GM21526 (cell line): Measurements from ENCODE around the gene WDR5.

Experiments used
- ATAC-seq: cut with Tn5 transposase; IDR thresholded peaks from one replicate; pipeline ENCODE4 v1.9.1; 2021; ENCODE audit warnings: moderate library complexity; ENCODE audit not compliant: unreplicated experiment, low FRiP score

Gene WDR5

GRCh38 chr9:134204991-134205578 lies 69.2 kb downstream of the WDR5 start:
- ATAC-seq: no peak

DNA sequence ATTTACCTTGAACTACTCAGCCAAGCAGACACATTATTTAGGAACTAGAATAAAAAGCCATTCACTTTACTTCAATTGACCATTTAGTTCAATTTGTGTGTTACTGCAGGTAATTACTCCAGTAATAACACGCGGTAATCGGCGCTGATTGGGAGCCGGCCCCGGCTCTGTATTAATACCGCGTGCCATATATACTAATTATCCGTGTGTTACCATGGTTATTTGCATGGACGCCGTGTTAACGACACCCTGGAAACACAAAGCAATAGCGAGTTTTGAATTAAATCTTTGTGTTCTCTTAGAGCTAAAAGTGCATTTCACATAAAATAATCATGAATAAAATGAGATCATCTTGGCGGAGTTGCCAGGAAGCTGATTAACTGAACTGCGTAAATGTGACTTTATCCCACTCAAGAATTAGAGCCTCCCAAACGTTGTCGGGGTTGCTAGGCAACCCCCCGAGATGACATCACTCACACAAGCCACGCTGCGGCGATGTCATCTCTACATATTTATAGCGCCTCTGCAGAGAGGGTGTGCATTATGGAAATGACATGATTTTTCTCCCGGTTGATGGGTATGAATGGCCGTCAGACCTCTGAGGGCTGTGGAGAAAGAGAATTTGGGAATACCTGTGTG lies 69.9 kb downstream of the WDR5 start:
- no peak for ATAC-seq

DNA sequence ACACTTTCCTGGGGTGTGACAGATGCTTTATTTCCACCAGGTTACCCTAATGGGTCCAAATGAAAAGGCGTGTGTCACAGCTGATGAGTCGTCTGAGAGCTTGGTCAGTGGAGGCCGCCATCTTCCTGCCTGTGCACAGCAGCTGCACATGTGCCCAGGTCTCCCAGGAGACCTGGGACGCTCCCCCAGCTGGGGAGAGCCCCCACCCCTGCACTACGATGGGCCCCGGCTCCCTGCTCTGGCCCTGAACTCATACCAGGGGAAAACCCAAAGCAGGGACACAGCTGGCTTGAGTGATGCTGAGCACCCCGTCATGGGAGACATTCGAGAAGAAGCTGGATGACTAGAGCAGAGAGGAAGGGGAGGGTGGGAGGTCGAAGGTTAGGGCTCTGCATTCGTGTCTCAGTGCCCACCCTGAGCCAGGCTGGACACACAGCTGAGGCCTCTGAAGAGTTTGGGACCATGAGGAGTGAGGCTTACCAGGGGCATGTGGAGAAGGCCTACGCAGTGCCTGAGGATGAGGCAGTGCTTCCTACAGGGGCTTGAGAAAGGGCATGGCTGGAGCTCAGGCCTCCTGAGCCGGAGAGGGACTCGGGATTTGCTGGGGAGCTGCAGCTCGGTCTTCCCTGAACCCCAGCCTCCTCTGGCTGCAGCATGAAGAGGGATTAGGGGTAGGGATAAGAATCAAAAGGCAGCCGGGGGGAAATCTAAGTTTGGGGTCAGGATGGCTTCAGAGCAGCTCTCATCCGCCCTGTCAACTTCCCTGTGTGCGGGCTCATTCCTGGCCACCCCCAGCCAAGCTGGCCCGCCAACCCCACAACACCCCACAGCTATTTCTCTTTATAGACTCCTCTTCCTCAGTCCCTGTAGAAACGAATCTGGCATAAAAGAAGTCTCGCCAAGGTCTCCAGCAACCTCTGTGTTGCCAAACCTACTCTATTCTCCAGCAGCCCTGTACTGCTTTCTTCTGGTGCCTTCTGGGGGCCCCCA lies 70.7 kb downstream of the WDR5 start:
- no peak for ATAC-seq

GRCh38 chr9:134208310-134208841 lies 72.5 kb downstream of the WDR5 start:
- no peak for ATAC-seq

DNA sequence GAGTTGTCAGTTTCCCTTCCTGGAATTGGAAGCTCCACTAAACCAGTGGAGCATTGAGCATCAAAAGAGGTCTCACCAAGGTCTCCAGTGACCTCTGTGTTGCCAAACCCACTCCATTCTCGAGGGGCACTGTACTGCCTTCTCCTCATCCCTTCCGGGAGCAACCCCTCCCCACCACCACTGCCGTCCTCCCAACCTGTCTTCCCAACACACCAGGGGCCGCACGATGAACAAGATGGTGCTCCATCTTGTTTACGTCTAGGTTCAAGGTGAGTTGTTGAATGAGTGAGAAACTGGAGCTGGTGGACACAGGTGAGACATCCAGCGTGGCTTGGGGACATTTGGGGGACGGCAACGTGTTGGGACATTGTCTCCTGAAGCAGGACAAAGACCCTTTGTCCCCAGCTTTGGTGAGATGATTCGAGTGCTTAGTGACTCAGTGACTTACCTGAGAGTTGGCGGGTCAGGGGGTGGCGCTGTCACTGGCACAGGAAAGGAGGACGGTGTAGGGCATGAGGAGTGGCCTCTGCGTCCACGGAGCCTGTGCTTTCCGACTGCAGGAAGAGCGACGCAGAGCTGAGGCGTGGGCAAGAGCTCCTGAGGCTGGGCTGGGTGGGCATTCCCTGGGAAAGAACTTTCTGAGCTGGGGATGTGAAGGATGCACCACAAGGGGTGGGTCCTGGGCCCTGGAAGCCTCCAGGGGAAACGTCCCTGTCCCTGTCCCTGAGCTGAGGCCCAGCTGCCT lies 73.3 kb downstream of the WDR5 start:
- ATAC-seq: no peak
